ENCODE results near the gene ZBTB43.

Gene ZBTB43

GRCh38 chr9:126839301-126839700, 34.5 kb downstream of the ZBTB43 start:
- H3K9me2 ChIP-seq (replicated peaks; ENCODE audit: low read depth, low read length), result no peaks in the 10 kb centered on the region
- H3K79me2 ChIP-seq (ENCODE audit: insufficient read depth, low read length), result peaks cover 12% of the 10 kb centered on the region; the same call in 1 of the 2 replicates
- TF ChIP-seq CTCF (conservative IDR thresholded peaks at IDR 0.05; ENCODE audit: low read length) (no peak), EZH2phosphoT487 (IDR thresholded peaks at IDR 0.05; ENCODE audit: borderline replicate concordance) (no peak)
- H3K9ac ChIP-seq (ENCODE audit: low read depth, low read length, poor library complexity, severe bottlenecking), result no peak overlapping the region
- H3F3A ChIP-seq (ENCODE audit: low read depth), result no peaks in the 10 kb centered on the region
- H4K20me1 ChIP-seq (ENCODE audit: insufficient read depth, low read length, poor library complexity, severe bottlenecking), result no peaks in the 10 kb centered on the region
- H3K4me3 ChIP-seq (ENCODE audit: low read length, poor library complexity, severe bottlenecking), result no peak overlapping the region
- no peaks in the 10 kb centered on the region for H3K27me3 ChIP-seq (ENCODE audit: insufficient read depth, low read length, poor library complexity, severe bottlenecking)
- H2AFZ ChIP-seq (ENCODE audit: low read length), result no peak overlapping the region
- H3K36me3 ChIP-seq (ENCODE audit: insufficient read depth, low read length), result peaks cover 9% of the 10 kb centered on the region; the same call in 1 of the 2 replicates
- peaks cover 4% of the 10 kb centered on the region for H3K4me1 ChIP-seq (ENCODE audit: insufficient read depth, low read length, poor library complexity, severe bottlenecking)
- H3K4me2 ChIP-seq (ENCODE audit: low read depth, low read length, poor library complexity, severe bottlenecking), result no peak overlapping the region
- no peaks in the 10 kb centered on the region for H3K9me3 ChIP-seq (ENCODE audit: insufficient read depth, low read depth, low read length)

- H2AFZ ChIP-seq (ENCODE audit: low read length), result no peak overlapping the region
- no peak overlapping the region for H3K4me3 ChIP-seq (ENCODE audit: low read length, poor library complexity, severe bottlenecking)
- H3K9ac ChIP-seq (ENCODE audit: low read depth, low read length, poor library complexity, severe bottlenecking), result no peak overlapping the region
- H3K36me3 ChIP-seq (ENCODE audit: insufficient read depth, low read length), result no peaks in the 10 kb centered on the region
- H3K79me2 ChIP-seq (ENCODE audit: insufficient read depth, low read length), result peaks cover 1% of the 10 kb centered on the region; the same call in 1 of the 2 replicates
- H4K20me1 ChIP-seq (ENCODE audit: insufficient read depth, low read length, poor library complexity, severe bottlenecking), result no peaks in the 10 kb centered on the region
- H3K4me2 ChIP-seq (ENCODE audit: low read depth, low read length, poor library complexity, severe bottlenecking), result no peak overlapping the region
- no peaks in the 10 kb centered on the region for H3K4me1 ChIP-seq (ENCODE audit: insufficient read depth, low read length, poor library complexity, severe bottlenecking)
- TF ChIP-seq EZH2phosphoT487 (IDR thresholded peaks at IDR 0.05; ENCODE audit: borderline replicate concordance), result no peak
- no peak for TF ChIP-seq CTCF (conservative IDR thresholded peaks at IDR 0.05; ENCODE audit: low read length)
- no peaks in the 10 kb centered on the region for H3K9me3 ChIP-seq (ENCODE audit: insufficient read depth, low read depth, low read length)
- H3K9me2 ChIP-seq (replicated peaks; ENCODE audit: low read depth, low read length), result no peaks in the 10 kb centered on the region
- no peaks in the 10 kb centered on the region for H3K27me3 ChIP-seq (ENCODE audit: insufficient read depth, low read length, poor library complexity, severe bottlenecking)
- no peaks in the 10 kb centered on the region for H3F3A ChIP-seq (ENCODE audit: low read depth)
These were observed 37.5 kb downstream of the ZBTB43 start for GRCh38 chr9:126842220-126842842.

- H3K27me3 ChIP-seq (ENCODE audit: insufficient read depth, low read length, poor library complexity, severe bottlenecking), result no peaks in the 10 kb centered on the region
- H3F3A ChIP-seq (ENCODE audit: low read depth), result no peaks in the 10 kb centered on the region
- H3K79me2 ChIP-seq (ENCODE audit: insufficient read depth, low read length), result no peaks in the 10 kb centered on the region
- no peaks in the 10 kb centered on the region for H3K36me3 ChIP-seq (ENCODE audit: insufficient read depth, low read length)
- no peak for TF ChIP-seq EZH2phosphoT487 (IDR thresholded peaks at IDR 0.05; ENCODE audit: borderline replicate concordance)
- no peak for TF ChIP-seq CTCF (conservative IDR thresholded peaks at IDR 0.05; ENCODE audit: low read length)
- no peak overlapping the region for H3K4me2 ChIP-seq (ENCODE audit: low read depth, low read length, poor library complexity, severe bottlenecking)
- no peaks in the 10 kb centered on the region for H4K20me1 ChIP-seq (ENCODE audit: insufficient read depth, low read length, poor library complexity, severe bottlenecking)
- H2AFZ ChIP-seq (ENCODE audit: low read length), result no peak overlapping the region
- no peaks in the 10 kb centered on the region for H3K9me3 ChIP-seq (ENCODE audit: insufficient read depth, low read depth, low read length)
- H3K4me3 ChIP-seq (ENCODE audit: low read length, poor library complexity, severe bottlenecking), result no peak overlapping the region
- H3K9me2 ChIP-seq (replicated peaks; ENCODE audit: low read depth, low read length), result no peaks in the 10 kb centered on the region
- no peaks in the 10 kb centered on the region for H3K4me1 ChIP-seq (ENCODE audit: insufficient read depth, low read length, poor library complexity, severe bottlenecking)
- no peak overlapping the region for H3K9ac ChIP-seq (ENCODE audit: low read depth, low read length, poor library complexity, severe bottlenecking)
These were observed 38.3 kb downstream of the ZBTB43 start for GRCh38 chr9:126842977-126843799.
